Mammary epithelial cell (primary cell): ENCODE results near the gene PAXX.

Experiments
- CTCF ChIP-seq, 2 donors: IDR thresholded peaks in 1 of 2; conservative IDR thresholded peaks in 1 of 2; 2 replicates each; pipeline ENCODE4 v1.5.1; 2011 to 2012; ENCODE audit warnings: inconsistent platforms in 2 of 2, low read length in 2 of 2, mild to moderate bottlenecking in 2 of 2, control low read depth in 1 of 2, low read depth in 1 of 2; ENCODE audit not compliant: insufficient read depth in 1 of 2; ENCODE audit errors: extremely low read depth in 1 of 2
- EZH2 ChIP-seq: IDR thresholded peaks from 2 replicates; pipeline ENCODE4 v1.6.1; 2012; ENCODE audit warnings: low read length, inconsistent platforms, borderline replicate concordance

GRCh38 chr9:137012694-137013570 lies 20.7 kb downstream of the PAXX start:
- no peak for TF ChIP-seq CTCF (conservative IDR thresholded peaks at IDR 0.05 in 1 of 2, IDR thresholded peaks at IDR 0.05 in 1 of 2; ENCODE audit: extremely low read depth in 1 of 2, insufficient read depth in 1 of 2, low read depth in 1 of 2, low read length in 2 of 2)
- TF ChIP-seq EZH2: no peak
